Motor neuron (in vitro differentiated cells): Measurements from ENCODE around the gene GLRA3. TPM values are rescaled to one million over a fixed set of nuclear protein-coding genes. Genes with fewer than 3 reads are reported as not detected.
A peak's percentile ranks its signal among the peaks of the same experiment; 100 is the strongest.
"Not testable (repeated sequence)": the region's sequence is repeated elsewhere in the genome, so short reads cannot be mapped to it uniquely, and the experiment has no call there.

Source experiments
- ATAC-seq, 8 experiments: fragments of 200-7000 bp; cut with Tn5 transposase; replicated peaks in 6 of 8; 2 replicates each; pipeline ENCODE4 v1.8.0; 2021; ENCODE audit warnings: mild to moderate bottlenecking in 8 of 8, moderate library complexity in 8 of 8
- H3K27ac ChIP-seq, 2 donors: fragments of 250-450 bp; sonication (Bioruptor Pico); 2 replicates each; pipeline ENCODE4 v1.9.0; 2021; ENCODE audit warnings: antibody characterized with exemption in 2 of 2, mild to moderate bottlenecking in 2 of 2, moderate library complexity in 1 of 2
- H3K4me1 ChIP-seq, 2 donors: fragments of 250-450 bp; sonication (Bioruptor Pico); replicated peaks in 1 of 2; 2 replicates each; pipeline ENCODE4 v1.6.1; 2021; ENCODE audit warnings: antibody characterized with exemption in 2 of 2, mild to moderate bottlenecking in 2 of 2, moderate library complexity in 1 of 2
- H3K4me3 ChIP-seq, 5 donors: fragments of 250-450 bp; sonication (Bioruptor Pico); 2 replicates each; pipeline ENCODE4 v1.9.0; 2021; ENCODE audit warnings: antibody characterized with exemption in 5 of 5, mild to moderate bottlenecking in 5 of 5, moderate library complexity in 4 of 5
- WGBS, 10 experiments: fragments of 450-650 bp; shearing (Covaris generic); methylation state at CpG; one replicate each; pipeline ENCODE4 v1.0.0; 2022; 5-methylcytosine and 5-hydroxymethylcytosine counted together
- in situ Hi-C, 9 experiments: fragments of 400-800 bp; cut with MboI; loops; one replicate each; pipeline ENCODE4 v1.15.0; 2021; ENCODE audit warnings: low sequenced_read_pairs in 9 of 9, low pct_unique_long_range_greater_than_20kb in 2 of 9; ENCODE audit not compliant: unreplicated experiment in 9 of 9
- total RNA-seq, 8 experiments: library from RNA; unstranded; fragments of 300-600 nt; gene quantifications; 2 replicates each; pipeline versions ENCODE4 v1.2.3 to v1.2.4, GENCODE V29; 2022

The GLRA3 gene
- total RNA-seq, 8 experiments from 2014 or later, result 0.05 to 7.2 (median 1.4) TPM; not detected in 1

DNA sequence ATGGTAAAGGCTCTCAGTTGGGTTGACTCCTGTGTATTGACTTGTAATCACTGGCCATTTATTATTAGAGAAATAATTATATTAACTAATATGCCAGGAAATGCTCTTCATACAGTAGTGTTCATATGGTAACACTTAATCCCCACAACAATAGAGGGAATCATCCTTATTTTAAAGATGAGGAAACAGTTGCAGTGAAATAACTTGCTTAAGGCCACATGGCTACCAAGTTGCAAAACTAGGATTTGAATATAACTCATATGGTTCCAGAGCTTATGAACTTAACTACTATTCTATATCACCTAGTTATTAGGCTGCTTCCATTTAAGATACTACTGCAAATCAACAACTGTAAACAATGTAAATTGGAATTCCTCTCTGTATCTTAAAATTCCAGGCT lies 163.2 kb downstream of the GLRA3 start:
- no peak for ATAC-seq
- Histone ChIP-seq H3K4me1 (no peaks in the 10 kb centered on the region), H3K27ac (no peak overlapping the region), H3K4me3 (no peak overlapping the region)
- in situ Hi-C loops, result no loop called here

DNA sequence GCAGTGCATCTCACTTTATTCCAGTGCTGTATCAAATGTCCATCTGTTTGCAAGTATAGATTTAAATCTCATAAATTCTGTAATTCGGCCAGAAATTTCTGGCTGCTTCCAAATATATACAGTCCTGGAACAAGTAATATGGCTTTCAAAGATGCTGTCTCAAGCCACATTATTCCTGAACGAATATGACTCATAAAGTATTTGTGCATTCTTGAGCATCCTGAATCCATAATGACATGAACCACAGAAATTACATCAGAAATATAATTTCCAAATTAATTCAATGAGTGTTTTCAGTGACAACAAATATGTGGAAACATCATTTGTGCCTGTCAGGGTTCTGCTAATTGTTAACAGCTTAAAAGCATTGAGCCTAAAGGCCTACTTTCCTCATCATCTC lies 165.8 kb downstream of the GLRA3 start:
- WGBS, 10 experiments, result 0 to 90% (median 68%) methylated on average over 1 to 2 of the region's 2 CpGs
- H3K4me3 ChIP-seq, result no peak overlapping the region
- H3K27ac ChIP-seq, result no peak overlapping the region
- in situ Hi-C loops, result no loop called here
- ATAC-seq, result peak in 6 of 8 experiments; percentile 30 to 75 (median 62)
- H3K4me1 ChIP-seq, result no peaks in the 10 kb centered on the region

DNA sequence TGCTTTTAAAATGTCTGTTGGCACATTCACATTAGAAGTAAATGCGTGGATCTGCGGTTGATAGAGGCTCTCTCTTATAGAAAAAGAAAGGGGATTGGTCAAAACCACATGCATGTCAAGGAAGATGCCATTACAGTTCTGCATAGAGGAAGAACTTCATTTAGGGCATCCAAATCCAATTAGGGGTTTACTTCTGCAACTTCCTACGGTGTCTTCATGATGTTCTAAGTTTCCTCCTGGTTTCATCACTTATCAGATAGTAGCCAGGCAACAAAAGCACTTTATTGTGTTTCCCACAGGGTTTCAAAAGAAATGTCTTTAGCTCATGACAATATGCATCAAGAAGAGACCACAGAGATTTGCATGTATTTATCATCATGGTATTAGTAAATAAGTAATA lies 170.8 kb downstream of the GLRA3 start:
- Histone ChIP-seq H3K27ac (no peak overlapping the region), H3K4me3 (no peak overlapping the region), H3K4me1 (no peaks in the 10 kb centered on the region)
- no peak for ATAC-seq
- WGBS, 10 experiments, result 58 to 100% (median 75%) methylated on average over 2 to 3 of the region's 3 CpGs; no CpG with 5 or more reads in 1 of the 10 experiments
- in situ Hi-C loops, result no loop called here

DNA sequence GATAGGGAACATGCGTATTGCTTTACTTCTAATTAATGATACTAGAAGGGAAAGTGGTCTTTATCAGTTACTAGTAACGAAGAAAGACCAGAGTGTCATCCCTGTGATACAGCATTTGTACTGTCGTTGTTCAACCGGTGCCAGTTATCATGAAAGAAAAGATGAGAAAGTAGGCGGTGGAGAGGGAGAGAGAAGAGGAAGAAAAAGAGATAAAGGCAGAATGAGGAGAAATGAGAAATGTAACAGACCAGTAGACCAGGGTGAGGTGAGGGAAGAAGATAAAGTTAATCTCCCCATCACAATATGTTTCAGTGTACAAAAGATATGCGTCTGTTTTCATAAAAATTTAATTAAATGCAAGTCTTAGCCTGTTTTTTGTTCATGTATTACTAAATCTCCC lies 171.6 kb downstream of the GLRA3 start:
- ATAC-seq, result no peak
- H3K4me1 ChIP-seq, result no peaks in the 10 kb centered on the region
- H3K4me3 ChIP-seq, result no peak overlapping the region
- in situ Hi-C loops, result no loop called here
- 61 to 95% (median 88%) methylated on average over 3 to 6 of the region's 6 CpGs; no CpG with 5 or more reads in 2 of the 10 experiments for WGBS, 10 experiments
- H3K27ac ChIP-seq, result no peak overlapping the region

DNA sequence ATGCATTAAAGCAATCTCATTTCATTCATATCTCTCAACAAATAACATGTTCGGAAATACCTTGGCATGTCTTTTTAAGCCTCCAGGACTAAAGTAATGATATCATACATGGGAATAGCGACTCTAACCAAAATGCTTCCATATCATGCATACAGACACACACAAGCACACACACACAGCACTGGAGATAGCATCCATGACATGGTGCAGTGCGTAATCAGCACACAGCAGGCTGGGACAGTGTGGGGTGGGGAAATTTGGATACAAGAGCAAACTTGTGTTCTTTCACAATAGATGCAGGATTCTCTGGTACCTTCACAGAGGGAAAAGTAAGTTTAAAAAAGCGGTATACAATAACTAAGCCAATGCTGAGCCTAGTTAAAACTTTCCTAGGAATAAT lies 174.4 kb downstream of the GLRA3 start:
- Histone ChIP-seq H3K4me3 (no peak overlapping the region), H3K27ac (no peak overlapping the region), H3K4me1 (no peaks in the 10 kb centered on the region)
- ATAC-seq, result no peak
- in situ Hi-C loops, result no loop called here
- WGBS, 10 experiments, result 33 to 100% (median 90%) methylated on average over 1 to 4 of the region's 4 CpGs; no CpG with 5 or more reads in 2 of the 10 experiments

DNA sequence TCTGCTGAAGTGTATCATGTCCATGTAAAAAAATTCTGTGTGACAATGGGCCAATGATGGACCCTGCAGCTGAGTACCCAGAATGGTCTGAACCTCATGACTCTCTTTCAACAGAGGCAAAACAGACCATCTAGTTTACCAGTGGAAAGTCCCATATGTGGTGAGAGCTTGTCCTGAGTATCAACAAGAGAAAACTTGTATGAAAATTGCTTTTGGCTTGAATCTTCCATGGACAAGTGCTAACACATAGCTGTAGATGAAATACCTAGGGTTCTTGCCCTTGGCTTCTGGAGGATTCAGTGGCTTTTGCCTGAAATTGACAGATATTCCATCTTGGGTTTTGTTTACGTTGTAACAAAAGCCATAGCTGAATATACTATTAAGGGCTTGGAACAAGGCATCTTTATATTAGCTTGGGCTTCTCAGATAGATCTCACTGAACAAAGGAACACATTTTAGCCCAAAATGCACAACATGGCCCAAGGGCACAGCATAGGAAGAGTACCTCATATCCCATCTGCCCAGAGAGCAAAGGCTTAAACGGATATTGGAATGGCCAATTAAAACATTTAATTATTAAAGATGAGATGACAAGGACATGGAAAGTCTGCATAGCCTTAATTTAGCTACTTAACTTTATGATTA lies 178.2 kb downstream of the GLRA3 start:
- WGBS, 10 experiments, result 19 to 81% (median 59%) methylated on average over 1 to 2 of the region's 2 CpGs; no CpG with 5 or more reads in 2 of the 10 experiments
- Histone ChIP-seq H3K4me1 (no peaks in the 10 kb centered on the region), H3K4me3 (no peak overlapping the region), H3K27ac (no peak overlapping the region)
- in situ Hi-C loops, result no loop called here
- ATAC-seq, result no peak

DNA sequence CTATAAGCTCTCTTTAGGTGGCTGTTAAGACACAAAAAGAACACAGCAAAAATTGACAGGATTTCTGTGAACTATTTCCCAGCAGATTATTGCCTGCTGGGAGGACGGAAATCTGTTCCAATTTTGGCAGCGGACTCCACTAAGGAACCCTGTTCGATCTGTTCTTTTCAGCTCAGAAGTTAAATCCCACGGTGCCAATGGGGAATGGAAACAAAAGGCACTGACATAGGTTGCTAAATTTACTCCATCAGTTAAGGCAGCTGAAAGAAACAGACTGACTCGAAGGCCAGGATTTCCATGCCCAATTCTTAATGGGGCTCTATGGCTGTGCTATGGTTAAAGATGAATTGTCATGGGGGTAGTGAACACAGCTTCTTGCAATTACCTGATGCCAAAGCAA lies 180.2 kb downstream of the GLRA3 start:
- 8 to 88% (median 77%) methylated on average over 2 to 5 of the region's 5 CpGs; no CpG with 5 or more reads in 1 of the 10 experiments for WGBS, 10 experiments
- H3K4me3 ChIP-seq, result no peak overlapping the region
- H3K4me1 ChIP-seq, result no peaks in the 10 kb centered on the region
- no peak overlapping the region for H3K27ac ChIP-seq
- ATAC-seq, result no peak
- in situ Hi-C loops, result loop anchor here in 2 of 9 experiments (25.0 kb wide), 1 partner anchor 287 kb away; no protein-coding TSS in a partner anchor

DNA sequence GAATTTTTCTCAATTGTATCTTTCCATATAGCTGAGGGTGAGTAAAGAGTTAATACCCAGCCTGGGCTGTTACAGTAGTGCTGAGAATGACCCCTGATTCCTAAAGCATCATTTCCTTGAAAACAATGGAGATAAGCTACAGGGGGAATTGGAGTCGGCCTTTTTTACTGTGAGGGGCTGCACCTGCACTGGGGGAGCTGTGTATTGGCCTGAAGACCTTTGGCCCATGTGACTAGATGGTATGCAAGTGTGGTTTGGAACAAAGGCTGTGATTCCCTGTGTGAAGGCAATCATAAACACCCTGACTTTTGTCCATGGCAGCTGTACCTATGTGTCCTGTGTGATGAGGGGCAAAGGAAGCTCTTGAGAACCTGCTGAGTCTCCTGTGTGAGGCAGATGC lies 182.7 kb downstream of the GLRA3 start:
- WGBS, 10 experiments, result 29% methylated on average over 1 of the region's 1 CpG; no CpG with 5 or more reads in 9 of the 10 experiments
- Histone ChIP-seq H3K4me3 (no peak overlapping the region), H3K27ac (no peak overlapping the region), H3K4me1 (no peaks in the 10 kb centered on the region)
- ATAC-seq, result no peak
- in situ Hi-C loops, result loop anchor here in 2 of 9 experiments (25.0 kb wide), 1 partner anchor 284 kb away; no protein-coding TSS in a partner anchor

DNA sequence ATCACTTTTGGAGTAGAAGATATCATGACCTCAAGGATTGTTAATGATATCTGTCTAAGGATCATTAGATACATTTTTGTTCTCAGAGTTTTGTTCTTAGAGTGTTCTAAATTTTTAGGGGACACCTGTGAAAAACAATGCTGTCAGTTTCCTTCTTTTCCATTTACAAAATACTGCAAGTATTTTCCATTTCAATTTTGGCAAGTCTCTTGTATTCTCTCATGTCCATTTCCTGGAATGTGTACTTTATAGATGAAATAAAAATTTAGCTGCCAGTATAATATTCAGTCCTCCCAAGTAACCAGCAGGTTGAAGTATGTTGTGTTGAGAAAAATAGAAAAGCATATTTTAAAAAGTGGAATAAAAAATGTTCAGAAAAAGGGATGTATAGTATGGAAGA lies 188.9 kb downstream of the GLRA3 start:
- in situ Hi-C loops, result loop anchor here in 2 of 9 experiments (25.0 kb wide), 1 partner anchor 278 kb away; no protein-coding TSS in a partner anchor
- ATAC-seq, result no peak
- Histone ChIP-seq H3K27ac (no peak overlapping the region), H3K4me3 (no peak overlapping the region), H3K4me1 (no peaks in the 10 kb centered on the region)

DNA sequence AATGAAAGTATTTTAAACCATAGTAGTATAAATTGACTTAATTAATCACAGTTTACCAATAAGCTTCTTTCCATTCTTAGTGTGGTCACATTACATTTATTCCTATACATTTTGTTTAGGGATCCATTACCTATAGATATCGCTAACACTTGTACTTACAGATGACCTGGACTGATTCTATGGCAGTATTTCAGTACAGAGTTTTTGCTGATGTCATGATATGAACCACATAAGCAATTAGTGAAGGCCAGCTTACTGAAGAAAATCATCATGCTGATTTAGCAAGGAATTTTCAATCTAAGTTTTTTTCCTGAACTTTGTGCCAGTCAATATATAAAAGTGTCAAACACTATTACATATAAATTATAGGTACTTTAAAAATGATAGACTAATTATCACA lies 193.3 kb downstream of the GLRA3 start:
- in situ Hi-C loops, result loop anchor here in 3 of 9 experiments (10.0 to 25.0 kb wide), 2 partner anchors 271 to 273 kb away; no protein-coding TSS in a partner anchor
- ATAC-seq, result no peak
- Histone ChIP-seq H3K27ac (no peak overlapping the region), H3K4me1 (no peaks in the 10 kb centered on the region), H3K4me3 (no peak overlapping the region)
- 55 to 100% (median 100%) methylated on average over 1 of the region's 1 CpG; no CpG with 5 or more reads in 2 of the 10 experiments for WGBS, 10 experiments

DNA sequence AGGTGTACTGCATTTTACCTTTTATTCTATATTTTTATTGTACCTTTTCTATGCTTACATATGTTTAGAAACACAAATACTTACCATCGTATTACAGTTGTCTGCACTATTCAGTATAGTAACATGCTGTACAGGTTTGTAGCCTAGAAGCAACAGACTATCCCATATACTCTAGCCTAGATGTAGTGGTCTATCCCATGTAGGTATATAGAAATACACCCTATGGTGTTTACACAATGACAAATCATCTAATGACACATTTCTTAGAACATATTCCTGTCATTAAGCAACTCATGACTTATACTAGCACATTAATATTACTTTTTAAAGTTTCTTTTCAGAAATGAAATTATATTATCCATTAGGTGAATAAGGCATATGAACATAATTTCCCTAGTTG lies 195.6 kb downstream of the GLRA3 start:
- in situ Hi-C loops, result loop anchor here in 3 of 9 experiments (10.0 to 25.0 kb wide), 2 partner anchors 269 to 271 kb away; no protein-coding TSS in a partner anchor
- no peak overlapping the region for H3K27ac ChIP-seq
- H3K4me3 ChIP-seq, result no peak overlapping the region
- ATAC-seq, result no peak
- 38 to 100% (median 87%) methylated on average over 1 of the region's 1 CpG; no CpG with 5 or more reads in 4 of the 10 experiments for WGBS, 10 experiments
- no peaks in the 10 kb centered on the region for H3K4me1 ChIP-seq

DNA sequence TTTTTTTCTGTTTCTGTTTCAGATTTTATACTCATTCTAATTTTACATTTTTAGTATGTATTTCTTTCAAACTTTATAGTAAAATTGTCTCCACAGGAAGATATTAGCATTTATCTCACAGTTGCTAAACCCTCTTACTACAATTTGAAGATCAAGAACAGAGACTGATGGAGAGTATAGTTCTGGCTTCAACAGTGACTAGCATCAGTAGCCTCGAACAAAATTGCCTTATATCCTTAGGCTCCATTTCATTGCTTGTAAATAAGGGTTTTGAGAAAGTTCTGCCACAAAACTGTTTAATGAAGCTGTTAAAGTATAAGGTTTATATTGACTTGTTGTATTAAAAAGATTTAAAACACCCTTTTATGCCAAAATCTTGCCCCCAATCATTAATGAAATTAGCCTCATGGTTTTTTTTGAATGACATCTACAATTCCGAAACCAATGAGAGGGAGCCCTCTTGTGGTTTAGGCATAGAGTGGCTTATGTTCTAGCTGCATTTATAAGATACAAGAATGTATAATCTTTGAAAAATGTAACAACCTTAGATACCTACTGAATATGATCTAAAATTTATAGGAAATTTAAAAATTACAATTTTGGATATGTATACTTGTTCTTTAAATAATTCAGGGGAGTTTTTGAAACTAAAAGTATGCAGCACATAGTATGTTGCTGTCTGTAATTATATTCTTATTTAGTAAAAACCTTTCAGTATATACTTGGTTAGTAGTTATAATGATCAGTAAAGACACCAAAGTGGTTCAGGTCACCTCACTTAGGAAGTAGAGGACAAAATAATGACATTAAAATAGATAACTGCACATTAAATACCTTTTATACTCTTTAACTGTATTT lies 196.9 kb downstream of the GLRA3 start:
- Histone ChIP-seq H3K4me3 (no peak overlapping the region), H3K4me1 (no peaks in the 10 kb centered on the region), H3K27ac (no peak overlapping the region)
- peak in 3 of 8 experiments; percentile 57 to 67 (median 64) for ATAC-seq
- in situ Hi-C loops, result loop anchor here in 3 of 9 experiments (10.0 to 25.0 kb wide), 2 partner anchors 267 to 270 kb away; no protein-coding TSS in a partner anchor
- WGBS, 10 experiments, result 0 to 80% (median 63%) methylated on average over 1 to 2 of the region's 2 CpGs; no CpG with 5 or more reads in 1 of the 10 experiments

DNA sequence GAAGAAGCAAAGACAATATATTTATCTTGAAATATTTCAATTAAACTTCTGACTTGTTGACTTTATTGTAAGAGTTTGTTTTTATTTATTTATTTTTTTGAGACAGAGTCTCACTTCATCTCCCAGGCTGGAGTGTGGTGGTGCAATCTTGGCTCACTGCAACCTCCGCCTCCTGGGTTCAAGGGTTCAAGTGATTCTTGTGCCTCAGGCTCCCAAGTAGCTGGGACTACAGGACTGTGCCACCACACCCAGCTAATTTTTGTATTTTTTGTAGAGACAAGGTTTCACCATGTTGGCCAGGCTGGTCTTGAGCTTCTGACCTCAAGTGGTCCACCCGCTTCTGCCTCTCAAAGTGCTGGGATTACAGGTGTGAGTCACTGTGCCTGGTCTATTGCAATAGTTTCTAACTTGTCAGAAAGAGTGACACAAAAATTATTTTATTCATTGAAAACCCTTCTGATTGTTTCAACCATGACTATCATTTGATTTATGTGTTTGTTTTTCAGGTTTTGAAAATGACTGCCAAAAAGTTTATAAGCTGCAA lies 199.1 kb downstream of the GLRA3 start:
- not testable (repeated sequence) for H3K4me1 ChIP-seq, H3K27ac ChIP-seq, H3K4me3 ChIP-seq, ATAC-seq
- 67 to 100% (median 89%) methylated on average over 1 to 2 of the region's 2 CpGs; no CpG with 5 or more reads in 4 of the 10 experiments for WGBS, 10 experiments
- in situ Hi-C loops, result loop anchor here in 3 of 9 experiments (10.0 to 25.0 kb wide), 2 partner anchors 265 to 268 kb away; no protein-coding TSS in a partner anchor
